Measurements from ENCODE around the gene PDE8B. TPM values are rescaled to one million over a fixed set of nuclear protein-coding genes. Genes with fewer than 3 reads are reported as not detected.

The PDE8B gene
- total RNA-seq, result 5.3 TPM
- long read RNA-seq, full-length matches to known transcripts, result 2 of 6 reads
- long read RNA-seq, partial matches to known transcripts, result 0 of 6 reads
- long read RNA-seq, other reads (novel, unspliced or antisense), result 4 of 6 reads

GRCh38 chr5:77210091-77210963 is at the start of gene PDE8B:
Gene PDE8B, plus strand, starts transcription at chr5:77210680. Its CDS starts 246 bp downstream, at chr5:77210926.
- TF ChIP-seq CTCF (IDR thresholded peaks at IDR 0.05), result no peak
- peaks cover 42% of the 10 kb centered on the region for H3K27me3 ChIP-seq (ENCODE audit: low read depth)
- peak; percentile 57 to 58 for ATAC-seq
- peak; percentile 49 for DNase-seq
- no peak within 1 kb of the TSS for H3K27ac ChIP-seq
- H3K4me1 ChIP-seq, result peaks cover 9% of the 10 kb centered on the region
- no peaks in the 10 kb centered on the region for H3K36me3 ChIP-seq
- H3K4me3 ChIP-seq, result peak within 1 kb of the TSS; percentile 58
- H3K9me3 ChIP-seq, result no peaks in the 10 kb centered on the region
- intact Hi-C loops (cut with DNase I), result no loop called here

GRCh38 chr5:77163453-77163852 is 47.0 kb upstream of the PDE8B start:
- no peak overlapping the region for H3K27ac ChIP-seq
- H3K9me3 ChIP-seq, result no peaks in the 10 kb centered on the region
- no peak overlapping the region for H3K4me3 ChIP-seq
- TF ChIP-seq CTCF (IDR thresholded peaks at IDR 0.05), result no peak
- H3K27me3 ChIP-seq (ENCODE audit: low read depth), result no peaks in the 10 kb centered on the region
- no peaks in the 10 kb centered on the region for H3K36me3 ChIP-seq
- peaks cover 11% of the 10 kb centered on the region for H3K4me1 ChIP-seq
- intact Hi-C loops (cut with DNase I), result no loop called here
- DNase-seq, result no peak
- ATAC-seq, result no peak

GRCh38 chr5:77167063-77167462 is 43.4 kb upstream of the PDE8B start:
- Histone ChIP-seq H3K4me1 (peaks cover 20% of the 10 kb centered on the region), H3K36me3 (no peaks in the 10 kb centered on the region), H3K9me3 (no peaks in the 10 kb centered on the region), H3K27me3 (ENCODE audit: low read depth) (no peaks in the 10 kb centered on the region), H3K4me3 (no peak overlapping the region), H3K27ac (no peak overlapping the region)
- TF ChIP-seq CTCF (IDR thresholded peaks at IDR 0.05), result no peak
- DNase-seq, result no peak
- intact Hi-C loops (cut with DNase I), result no loop called here
- no peak for ATAC-seq

- Histone ChIP-seq H3K36me3 (no peaks in the 10 kb centered on the region), H3K4me1 (peaks cover 20% of the 10 kb centered on the region), H3K9me3 (no peaks in the 10 kb centered on the region), H3K27ac (peak overlapping the region; percentile 48), H3K27me3 (ENCODE audit: low read depth) (no peaks in the 10 kb centered on the region), H3K4me3 (no peak overlapping the region)
- TF ChIP-seq CTCF (IDR thresholded peaks at IDR 0.05), result no peak
- DNase-seq, result no peak
- intact Hi-C loops (cut with DNase I), result no loop called here
- peak; percentile 20 to 28 for ATAC-seq
Observed at GRCh38 chr5:77167695-77168121, 42.8 kb upstream of the PDE8B start.

- ATAC-seq, result peak; percentile 54 to 55
- peak; percentile 52 for DNase-seq
- Histone ChIP-seq H3K9me3 (no peaks in the 10 kb centered on the region), H3K36me3 (no peaks in the 10 kb centered on the region), H3K4me1 (peaks cover 20% of the 10 kb centered on the region), H3K27ac (peak overlapping the region; percentile 48), H3K4me3 (no peak overlapping the region), H3K27me3 (ENCODE audit: low read depth) (no peaks in the 10 kb centered on the region)
- intact Hi-C loops (cut with DNase I), result no loop called here
- no peak for TF ChIP-seq CTCF (IDR thresholded peaks at IDR 0.05)
Observed at GRCh38 chr5:77168161-77168878, 42.2 kb upstream of the PDE8B start.

All from lower lobe of right lung (tissue), 2 donors.